HCT116 (cell line): Measurements from ENCODE around the gene RBM19. TPM values are rescaled to one million over a fixed set of nuclear protein-coding genes. Genes with fewer than 3 reads are reported as not detected.

Experiments used
- ATAC-seq: fragments of 200-7000 bp; cut with Tn5 transposase; 2 replicates; pipeline ENCODE4 v1.9.1; 2020; ENCODE audit warnings: mild to moderate bottlenecking, moderate library complexity
- BruUV-seq: library from RNA; stranded (reverse); fragments of 400-500 nt; replicated peaks from 2 replicates; lab custom pipeline; 2021; lab: Mats Ljungman, UMichigan
- CTCF ChIA-PET: fragments of 300-600 bp; sonication (Branson Sonifier 250); formaldehyde crosslinking; loops from one replicate; lab custom pipeline; 2021; ENCODE audit warnings: antibody characterized with exemption; lab: Charles Lee
- POLR2A ChIA-PET: fragments of 300-600, 350-600 bp; sonication (Branson Sonifier 250); formaldehyde crosslinking; loops from one replicate; lab custom pipeline; 2021; ENCODE audit warnings: antibody characterized with exemption; lab: Charles Lee
- RAD21 ChIA-PET, 2 experiments: fragments of 300-600 bp; sonication (Branson Sonifier 250); formaldehyde crosslinking; loops; one replicate each; lab custom pipeline; 2023; ENCODE audit warnings: low total read pairs in 2 of 2; ENCODE audit not compliant: uncharacterized antibody in 2 of 2, unreplicated experiment in 2 of 2, low non-redundant PET in 1 of 2; lab: Charles Lee
- DNase-seq: peaks from one replicate; pipeline ENCODE4 v3.0.0-alpha.2; 2010; ENCODE audit warnings: low read depth, low spot score
- H2AFZ ChIP-seq: fragments of 200-600 bp; shearing (Covaris generic), sonication (generic); 2 replicates; pipeline ENCODE4 v1.6.1; 2017; ENCODE audit warnings: low read depth, mixed run types, mixed read lengths, antibody characterized with exemption, low read length; ENCODE audit not compliant: poor library complexity, severe bottlenecking
- H3K27ac ChIP-seq: 2 replicates; pipeline ENCODE4 v1.5.1; 2012; ENCODE audit warnings: low read depth, low read length
- H3K27me3 ChIP-seq: fragments of 200-600 bp; sonication (generic); 2 replicates; pipeline ENCODE4 v1.6.1; 2016; ENCODE audit warnings: mixed run types, low read length, mixed read lengths; ENCODE audit not compliant: insufficient read depth
- H3K36me3 ChIP-seq, 2 experiments: fragments of 200-500 bp in 1 of 2; fragments of 200-600 bp in 1 of 2; sonication (Bioruptor generic) in 1 of 2; sonication (generic) in 1 of 2; 2 replicates each; pipeline versions ENCODE4 v1.5.1 to v1.6.1; 2014 to 2016; ENCODE audit warnings: low read length in 2 of 2, inconsistent platforms in 1 of 2, mixed read lengths in 1 of 2, mixed run types in 1 of 2; ENCODE audit not compliant: insufficient read depth in 2 of 2, control insufficient read depth in 1 of 2
- H3K4me1 ChIP-seq, 2 experiments: fragments of 200-600 bp in 1 of 2; sonication (generic) in 1 of 2; 2 replicates each; pipeline versions ENCODE4 v1.5.1 to v1.6.1; 2012 to 2017; ENCODE audit warnings: low read length in 2 of 2, inconsistent platforms in 1 of 2, mild to moderate bottlenecking in 1 of 2, mixed read lengths in 1 of 2, mixed run types in 1 of 2, moderate library complexity in 1 of 2; ENCODE audit not compliant: insufficient read depth in 2 of 2, control insufficient read depth in 1 of 2
- H3K4me2 ChIP-seq: fragments of 200-600 bp; sonication (generic); 2 replicates; pipeline ENCODE4 v1.6.1; 2017; ENCODE audit warnings: mixed run types, low read length, mixed read lengths
- H3K4me3 ChIP-seq, 2 experiments: fragments of 200-600 bp in 1 of 2; sonication (generic) in 1 of 2; replicated peaks in 1 of 2; 2 replicates each; pipeline ENCODE4 v1.5.1; 2011 to 2016; ENCODE audit warnings: low read length in 2 of 2, control low read depth in 1 of 2, low read depth in 1 of 2, mild to moderate bottlenecking in 1 of 2, mixed read lengths in 1 of 2, mixed run types in 1 of 2
- H3K79me2 ChIP-seq: fragments of 200-600 bp; sonication (generic); 2 replicates; pipeline ENCODE4 v1.6.1; 2017; ENCODE audit warnings: mild to moderate bottlenecking, mixed run types, low read length, moderate library complexity, mixed read lengths; ENCODE audit not compliant: insufficient read depth
- H3K9ac ChIP-seq: fragments of 200-600 bp; sonication (generic); 2 replicates; pipeline ENCODE4 v1.6.1; 2016; ENCODE audit warnings: low read length, mixed read lengths
- H3K9me2 ChIP-seq: fragments of 200-600 bp; sonication (generic), shearing (Covaris generic); 2 replicates; pipeline ENCODE4 v1.6.1; 2017; ENCODE audit warnings: mixed run types, mild to moderate bottlenecking, moderate library complexity; ENCODE audit not compliant: insufficient read depth
- H3K9me3 ChIP-seq, 2 experiments: fragments of 200-500 bp in 1 of 2; fragments of 200-600 bp in 1 of 2; sonication (Bioruptor generic) in 1 of 2; sonication (generic) in 1 of 2; 2 replicates each; pipeline ENCODE4 v1.6.1; 2014 to 2017; ENCODE audit warnings: low read length in 2 of 2, mixed read lengths in 2 of 2, inconsistent platforms in 1 of 2, low read depth in 1 of 2, mild to moderate bottlenecking in 1 of 2, mixed run types in 1 of 2, moderate library complexity in 1 of 2; ENCODE audit not compliant: control insufficient read depth in 1 of 2, insufficient read depth in 1 of 2
- H4K20me1 ChIP-seq: fragments of 200-600 bp; sonication (generic), shearing (Covaris generic); 2 replicates; pipeline ENCODE4 v1.6.1; 2017; ENCODE audit warnings: mixed run types, mild to moderate bottlenecking, moderate library complexity; ENCODE audit not compliant: insufficient read depth
- CBX3 ChIP-seq: IDR thresholded peaks from 2 replicates; pipeline ENCODE4 v1.6.1; 2012; ENCODE audit warnings: low read depth
- CEBPB ChIP-seq: IDR thresholded peaks from 2 replicates; pipeline ENCODE4 v1.6.1; 2012; ENCODE audit warnings: low read depth
- EGR1 ChIP-seq: IDR thresholded peaks from 2 replicates; pipeline ENCODE4 v1.6.1; 2012; ENCODE audit warnings: low read depth
- EZH2 ChIP-seq: fragments of 200-600 bp; sonication (generic); IDR thresholded peaks from 2 replicates; pipeline ENCODE4 v1.6.1; 2017; ENCODE audit warnings: antibody characterized with exemption, mixed run types
- EZH2phosphoT487 ChIP-seq: fragments of 200-600 bp; IDR thresholded peaks from 2 replicates; pipeline ENCODE4 v1.6.1; 2018; ENCODE audit warnings: antibody characterized with exemption, borderline replicate concordance
- FOSL1 ChIP-seq: IDR thresholded peaks from 2 replicates; pipeline ENCODE4 v1.6.1; 2012; ENCODE audit warnings: low read depth
- JUND ChIP-seq: IDR thresholded peaks from 2 replicates; pipeline ENCODE4 v1.6.1; 2012
- POLR2A ChIP-seq: IDR thresholded peaks from 2 replicates; pipeline ENCODE4 v1.7.0; 2011; ENCODE audit warnings: borderline replicate concordance; ENCODE audit not compliant: insufficient read depth, insufficient read length; ENCODE audit errors: extremely low read depth
- POLR2AphosphoS5 ChIP-seq: IDR thresholded peaks from 2 replicates; pipeline ENCODE4 v1.6.1; 2011; ENCODE audit warnings: mild to moderate bottlenecking, low read depth, low read length, moderate library complexity
- RAD21 ChIP-seq: IDR thresholded peaks from 2 replicates; pipeline ENCODE4 v1.6.1; 2012; ENCODE audit warnings: low read depth, mild to moderate bottlenecking
- SIN3A ChIP-seq: IDR thresholded peaks from 2 replicates; pipeline ENCODE4 v1.6.1; 2012; ENCODE audit warnings: low read depth
- SP1 ChIP-seq: IDR thresholded peaks from 2 replicates; pipeline ENCODE4 v1.6.1; 2012; ENCODE audit warnings: low read depth
- TCF7L2 ChIP-seq: IDR thresholded peaks from 2 replicates; pipeline ENCODE4 v1.7.0; 2011; ENCODE audit warnings: borderline replicate concordance, inconsistent platforms; ENCODE audit not compliant: insufficient read depth, insufficient read length; ENCODE audit errors: extremely low read depth
- YY1 ChIP-seq: IDR thresholded peaks from 2 replicates; pipeline ENCODE4 v1.6.1; 2011; ENCODE audit warnings: low read length, low read depth, moderate library complexity, mild to moderate bottlenecking; ENCODE audit not compliant: insufficient replicate concordance; ENCODE audit errors: extremely low read depth
- ZBTB33 ChIP-seq: IDR thresholded peaks from 2 replicates; pipeline ENCODE4 v1.6.1; 2011; ENCODE audit warnings: mild to moderate bottlenecking, low read length, moderate library complexity; ENCODE audit not compliant: insufficient replicate concordance; ENCODE audit errors: extremely low read depth
- ZNF274 ChIP-seq: fragments of 200-500 bp; sonication (Bioruptor generic); IDR thresholded peaks from 2 replicates; pipeline ENCODE4 v1.6.1; 2014; ENCODE audit warnings: mild to moderate bottlenecking, low read depth, low read length, inconsistent platforms
- intact Hi-C: fragments of 100-400 bp; cut with micrococcal nuclease; formaldehyde crosslinking; loops from 2 replicates; pipeline ENCODE4 v1.10.0; 2022
- total RNA-seq: library from RNA; stranded (reverse); gene quantifications from one replicate; pipeline ENCODE4 v1.2.1, GENCODE V29; 2021; ENCODE audit not compliant: unreplicated experiment
- TF ChIP-seq, protein P1 (sequence below): IDR thresholded peaks from 2 replicates; pipeline ENCODE4 v1.6.1; 2012
- TF ChIP-seq, protein P2 (sequence below): IDR thresholded peaks from 2 replicates; pipeline ENCODE4 v1.6.1; 2012; ENCODE audit warnings: low read depth
- TF ChIP-seq, protein P3 (sequence below): IDR thresholded peaks from 2 replicates; pipeline ENCODE4 v1.6.1; 2012

RBM19 gene
- total RNA-seq, 1 experiment from 2014 or later = 30.7 TPM

GRCh38 chr12:113984464-113984863 lies 18.3 kb upstream of the RBM19 start:
- Histone ChIP-seq H3K9me3 (no peaks in the 10 kb centered on the region), H3K27me3 (peaks cover 72% of the 10 kb centered on the region), H3K79me2 (no peaks in the 10 kb centered on the region), H3K4me2 (no peak overlapping the region), H4K20me1 (no peaks in the 10 kb centered on the region), H3K27ac (no peak overlapping the region), H3K9me2 (no peaks in the 10 kb centered on the region), H3K36me3 (no peaks in the 10 kb centered on the region), H3K4me3 (no peak overlapping the region), H3K4me1 (no peaks in the 10 kb centered on the region), H3K9ac (no peak overlapping the region), H2AFZ (no peak overlapping the region)
- POLR2A ChIA-PET = no interaction called here
- ATAC-seq (no peak), DNase-seq (no peak)
- RAD21 ChIA-PET = no interaction called here
- no peak for TF ChIP-seq CEBPB
- no peak for TF ChIP-seq POLR2AphosphoS5
- TF ChIP-seq, protein P1, sequence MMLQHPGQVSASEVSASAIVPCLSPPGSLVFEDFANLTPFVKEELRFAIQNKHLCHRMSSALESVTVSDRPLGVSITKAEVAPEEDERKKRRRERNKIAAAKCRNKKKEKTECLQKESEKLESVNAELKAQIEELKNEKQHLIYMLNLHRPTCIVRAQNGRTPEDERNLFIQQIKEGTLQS = no peak
- TF ChIP-seq, protein P2, sequence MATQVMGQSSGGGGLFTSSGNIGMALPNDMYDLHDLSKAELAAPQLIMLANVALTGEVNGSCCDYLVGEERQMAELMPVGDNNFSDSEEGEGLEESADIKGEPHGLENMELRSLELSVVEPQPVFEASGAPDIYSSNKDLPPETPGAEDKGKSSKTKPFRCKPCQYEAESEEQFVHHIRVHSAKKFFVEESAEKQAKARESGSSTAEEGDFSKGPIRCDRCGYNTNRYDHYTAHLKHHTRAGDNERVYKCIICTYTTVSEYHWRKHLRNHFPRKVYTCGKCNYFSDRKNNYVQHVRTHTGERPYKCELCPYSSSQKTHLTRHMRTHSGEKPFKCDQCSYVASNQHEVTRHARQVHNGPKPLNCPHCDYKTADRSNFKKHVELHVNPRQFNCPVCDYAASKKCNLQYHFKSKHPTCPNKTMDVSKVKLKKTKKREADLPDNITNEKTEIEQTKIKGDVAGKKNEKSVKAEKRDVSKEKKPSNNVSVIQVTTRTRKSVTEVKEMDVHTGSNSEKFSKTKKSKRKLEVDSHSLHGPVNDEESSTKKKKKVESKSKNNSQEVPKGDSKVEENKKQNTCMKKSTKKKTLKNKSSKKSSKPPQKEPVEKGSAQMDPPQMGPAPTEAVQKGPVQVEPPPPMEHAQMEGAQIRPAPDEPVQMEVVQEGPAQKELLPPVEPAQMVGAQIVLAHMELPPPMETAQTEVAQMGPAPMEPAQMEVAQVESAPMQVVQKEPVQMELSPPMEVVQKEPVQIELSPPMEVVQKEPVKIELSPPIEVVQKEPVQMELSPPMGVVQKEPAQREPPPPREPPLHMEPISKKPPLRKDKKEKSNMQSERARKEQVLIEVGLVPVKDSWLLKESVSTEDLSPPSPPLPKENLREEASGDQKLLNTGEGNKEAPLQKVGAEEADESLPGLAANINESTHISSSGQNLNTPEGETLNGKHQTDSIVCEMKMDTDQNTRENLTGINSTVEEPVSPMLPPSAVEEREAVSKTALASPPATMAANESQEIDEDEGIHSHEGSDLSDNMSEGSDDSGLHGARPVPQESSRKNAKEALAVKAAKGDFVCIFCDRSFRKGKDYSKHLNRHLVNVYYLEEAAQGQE = no peak
- TF ChIP-seq SIN3A = no peak
- no peak for TF ChIP-seq TCF7L2
- no peak for TF ChIP-seq POLR2A
- TF ChIP-seq, protein P3, sequence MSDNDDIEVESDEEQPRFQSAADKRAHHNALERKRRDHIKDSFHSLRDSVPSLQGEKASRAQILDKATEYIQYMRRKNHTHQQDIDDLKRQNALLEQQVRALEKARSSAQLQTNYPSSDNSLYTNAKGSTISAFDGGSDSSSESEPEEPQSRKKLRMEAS = no peak
- TF ChIP-seq EGR1 = no peak
- no peak for TF ChIP-seq CBX3
- no peak for TF ChIP-seq YY1
- TF ChIP-seq SP1 = no peak
- no peak for TF ChIP-seq ZBTB33
- no peak for TF ChIP-seq EZH2phosphoT487
- no peak for TF ChIP-seq FOSL1
- TF ChIP-seq ZNF274 = no peak
- TF ChIP-seq EZH2 = no peak
- TF ChIP-seq JUND = no peak
- no peak for TF ChIP-seq RAD21
- CTCF ChIA-PET = interaction anchor here (1.4 kb wide), 1 partner anchor 18 kb away, joined by 3 read pairs; no protein-coding TSS in a partner anchor
- intact Hi-C loops = no loop called here
- no TSS peak for BruUV-seq
